CD14-positive monocyte (primary cell): ENCODE measurements around the gene NTM. TPM values are rescaled to one million over a fixed set of nuclear protein-coding genes. Genes with fewer than 3 reads are reported as not detected.

Experiments used
- DNase-seq, 3 donors: peaks; one replicate each; pipeline ENCODE4 v3.0.0-alpha.2; 2011 to 2022
- H2AFZ ChIP-seq: 2 replicates; pipeline ENCODE4 v1.6.0; 2012; ENCODE audit warnings: mild to moderate bottlenecking, low read depth, low read length, inconsistent platforms; ENCODE audit not compliant: insufficient read depth, poor library complexity, severe bottlenecking
- H3K27ac ChIP-seq, 2 donors: 1 replicate in 1 of 2; 2 replicates in 1 of 2; pipeline ENCODE4 v1.5.1; 2012 to 2013; ENCODE audit warnings: low read length in 2 of 2, control low read depth in 1 of 2, inconsistent platforms in 1 of 2, low read depth in 1 of 2, mild to moderate bottlenecking in 1 of 2
- H3K27me3 ChIP-seq, 2 donors: one replicate each; pipeline versions ENCODE4 v1.6.0 to v1.6.1; 2011 to 2013; ENCODE audit warnings: low read length in 2 of 2; ENCODE audit not compliant: control insufficient read depth in 2 of 2, insufficient read depth in 2 of 2
- H3K36me3 ChIP-seq, 2 donors: replicated peaks in 1 of 2; 1 replicate in 1 of 2; 2 replicates in 1 of 2; pipeline versions ENCODE4 v1.5.1 to v1.6.1; 2012 to 2013; ENCODE audit warnings: low read length in 2 of 2, control low read depth in 1 of 2, inconsistent platforms in 1 of 2, mild to moderate bottlenecking in 1 of 2; ENCODE audit not compliant: insufficient read depth in 2 of 2, control insufficient read depth in 1 of 2
- H3K4me1 ChIP-seq, 2 donors: 1 replicate in 1 of 2; 2 replicates in 1 of 2; pipeline versions ENCODE4 v1.5.1 to v1.6.1; 2012 to 2013; ENCODE audit warnings: low read length in 2 of 2, control low read depth in 1 of 2, inconsistent platforms in 1 of 2, mild to moderate bottlenecking in 1 of 2, moderate library complexity in 1 of 2; ENCODE audit not compliant: insufficient read depth in 2 of 2, control insufficient read depth in 1 of 2
- H3K4me2 ChIP-seq: replicated peaks from 2 replicates; pipeline ENCODE3; 2012; ENCODE audit warnings: low read length, moderate library complexity, mild to moderate bottlenecking; ENCODE audit not compliant: poor library complexity, severe bottlenecking; ENCODE audit errors: extremely low read depth
- H3K4me3 ChIP-seq, 3 experiments: fragments of 200-600 bp in 1 of 3; sonication (generic) in 1 of 3; replicated peaks in 1 of 3; 1 replicate in 2 of 3; 2 replicates in 1 of 3; pipeline ENCODE4 v1.5.1; 2011 to 2013; ENCODE audit warnings: low read length in 3 of 3, mild to moderate bottlenecking in 3 of 3, control low read depth in 2 of 3, low read depth in 2 of 3, inconsistent platforms in 1 of 3, moderate library complexity in 1 of 3
- H3K79me2 ChIP-seq: 2 replicates; pipeline ENCODE4 v1.6.0; 2012; ENCODE audit warnings: mild to moderate bottlenecking, control low read depth, inconsistent platforms, low read length, moderate library complexity; ENCODE audit not compliant: insufficient read depth
- H3K9ac ChIP-seq: 2 replicates; pipeline ENCODE4 v1.6.0; 2017; ENCODE audit warnings: low read length, mild to moderate bottlenecking; ENCODE audit not compliant: insufficient read depth, poor library complexity, severe bottlenecking
- H3K9me3 ChIP-seq, 2 donors: replicated peaks in 1 of 2; 1 replicate in 1 of 2; 2 replicates in 1 of 2; pipeline versions ENCODE4 v1.5.1 to v1.6.1; 2012 to 2013; ENCODE audit warnings: low read length in 2 of 2, control low read depth in 1 of 2; ENCODE audit not compliant: control insufficient read depth in 1 of 2, insufficient read depth in 1 of 2
- H4K20me1 ChIP-seq: 2 replicates; pipeline ENCODE4 v1.6.0; 2012; ENCODE audit warnings: mild to moderate bottlenecking, low read length, control low read depth, moderate library complexity; ENCODE audit not compliant: insufficient read depth
- H3K27ac Mint-ChIP-seq, 7 donors: one replicate each; pipeline ENCODE4 v1.8.0; 2020; ENCODE audit warnings: mild to moderate bottlenecking in 7 of 7, mixed read lengths in 7 of 7, moderate library complexity in 6 of 7, inconsistent platforms in 2 of 7
- H3K27me3 Mint-ChIP-seq, 3 donors: one replicate each; pipeline ENCODE4 v1.8.0; 2021 to 2022; ENCODE audit warnings: low read depth in 3 of 3, mild to moderate bottlenecking in 3 of 3, mixed read lengths in 3 of 3, moderate library complexity in 3 of 3, inconsistent platforms in 1 of 3
- H3K36me3 Mint-ChIP-seq, 2 donors: one replicate each; pipeline ENCODE4 v1.8.0; 2020; ENCODE audit warnings: mixed read lengths in 2 of 2, inconsistent platforms in 1 of 2, mild to moderate bottlenecking in 1 of 2
- H3K4me1 Mint-ChIP-seq: one replicate; pipeline ENCODE4 v1.8.0; 2020; ENCODE audit warnings: mild to moderate bottlenecking, mixed read lengths
- H3K4me3 Mint-ChIP-seq, 2 donors: one replicate each; pipeline ENCODE4 v1.8.0; 2020; ENCODE audit warnings: mild to moderate bottlenecking in 2 of 2, mixed read lengths in 2 of 2, moderate library complexity in 1 of 2
- H3K9me3 Mint-ChIP-seq, 7 donors: one replicate each; pipeline ENCODE4 v1.8.0; 2020 to 2022; ENCODE audit warnings: mixed read lengths in 7 of 7, mild to moderate bottlenecking in 6 of 7, moderate library complexity in 6 of 7, inconsistent platforms in 2 of 7
- CTCF ChIP-seq: fragments of 200-600 bp; IDR thresholded peaks from one replicate; pipeline ENCODE4 v1.8.0; 2022; ENCODE audit warnings: antibody characterized with exemption, mild to moderate bottlenecking
- WGBS: methylation state at CpG from one replicate; pipeline ENCODE4 v1.1.5; 2013; ENCODE audit warnings: missing lambda C conversion rate; ENCODE audit not compliant: insufficient coverage; 5-methylcytosine and 5-hydroxymethylcytosine counted together
- intact Hi-C, 2 donors: fragments of 100-400 bp; cut with micrococcal nuclease; formaldehyde crosslinking; loops; one replicate each; pipeline versions ENCODE4 v1.15.0 to v1.15.1; 2023
- polyA plus RNA-seq, 3 donors: library from polyadenylated mRNA; depleted of rRNA in 1 of 3; unstranded in 2 of 3; stranded (reverse) in 1 of 3; fragments of 300-500 nt in 2 of 3; fragments of >200 nt in 1 of 3; fragmentation: Illumina TruSeq in 2 of 3; gene quantifications; 1 replicate in 2 of 3; 2 replicates in 1 of 3; pipeline ENCODE4 v1.2.3, GENCODE V29; 2012 to 2021

NTM gene
- polyA plus RNA-seq, 3 donors, result not detected

DNA sequence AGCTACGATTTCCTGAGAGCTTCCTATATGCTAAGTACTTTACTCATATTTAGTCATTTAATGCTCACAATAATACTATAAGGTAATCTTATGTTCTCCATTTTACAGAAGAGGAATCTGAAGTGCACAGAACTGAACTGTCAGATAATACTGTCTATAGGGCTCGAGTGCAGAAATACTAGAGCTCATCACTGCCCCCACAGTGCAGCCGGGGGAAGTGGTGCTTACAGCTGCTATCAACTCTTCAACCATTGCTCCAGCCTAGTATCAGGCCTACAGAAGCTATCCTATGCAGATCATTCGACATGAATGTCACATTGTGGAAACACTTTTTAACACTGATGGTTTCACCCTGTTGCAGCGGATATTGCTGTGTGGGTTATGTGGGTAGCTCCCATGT, 929.9 kb downstream of the NTM start:
- no peaks in the 10 kb centered on the region for H3K4me1 Mint-ChIP-seq
- no peaks in the 10 kb centered on the region for H3K36me3 Mint-ChIP-seq
- H3K9ac ChIP-seq, result no peak overlapping the region
- 69% methylated on average over 2 of the region's 5 CpGs for WGBS
- H3K27me3 ChIP-seq, result no peaks in the 10 kb centered on the region
- H3K36me3 ChIP-seq, result no peaks in the 10 kb centered on the region
- H3K4me3 ChIP-seq, result no peak overlapping the region
- TF ChIP-seq CTCF, result no peak
- intact Hi-C loops, result no loop called here
- no peak overlapping the region for H3K27ac Mint-ChIP-seq
- no peak for DNase-seq
- peaks cover 0 to 6% (median 1%) of the 10 kb centered on the region in 7 donors for H3K9me3 Mint-ChIP-seq
- H3K4me3 Mint-ChIP-seq, result no peak overlapping the region
- no peaks in the 10 kb centered on the region for H3K79me2 ChIP-seq
- no peaks in the 10 kb centered on the region for H3K4me1 ChIP-seq
- no peak overlapping the region for H2AFZ ChIP-seq
- H3K27me3 Mint-ChIP-seq, result no peaks in the 10 kb centered on the region
- no peaks in the 10 kb centered on the region for H3K9me3 ChIP-seq
- H4K20me1 ChIP-seq, result no peaks in the 10 kb centered on the region
- no peak overlapping the region for H3K4me2 ChIP-seq
- no peak overlapping the region for H3K27ac ChIP-seq

- Mint-ChIP-seq H3K36me3 (no peaks in the 10 kb centered on the region), H3K4me3 (no peak overlapping the region), H3K9me3 (peaks cover 0 to 6% (median 1%) of the 10 kb centered on the region in 7 donors), H3K4me1 (no peaks in the 10 kb centered on the region), H3K27me3 (no peaks in the 10 kb centered on the region), H3K27ac (no peak overlapping the region)
- Histone ChIP-seq H3K36me3 (no peaks in the 10 kb centered on the region), H3K9me3 (no peaks in the 10 kb centered on the region), H2AFZ (no peak overlapping the region), H3K79me2 (no peaks in the 10 kb centered on the region), H4K20me1 (no peaks in the 10 kb centered on the region), H3K4me1 (no peaks in the 10 kb centered on the region), H3K4me3 (no peak overlapping the region), H3K4me2 (no peak overlapping the region), H3K27ac (no peak overlapping the region), H3K27me3 (no peaks in the 10 kb centered on the region), H3K9ac (no peak overlapping the region)
- DNase-seq, result no peak
- intact Hi-C loops, result no loop called here
- WGBS, result no CpG with 5 or more reads among the region's 1 CpG
- TF ChIP-seq CTCF, result no peak
Observed at GRCh38 chr11:132301465-132301864, 931.0 kb downstream of the NTM start.
